NCI-H345 treated with DMSO at 0.1 percent for 48 hours (cell line): Measurements from ENCODE around the gene HPSE2.
"Not testable (repeated sequence)": the region's sequence is repeated elsewhere in the genome, so short reads cannot be mapped to it uniquely, and the experiment has no call there.

ENCODE experiments used
- DNase-seq: peaks from one replicate; lab custom pipeline; 2025; ENCODE audit not compliant: unreplicated experiment; lab: John Stamatoyannopoulos, UW

The HPSE2 gene

GRCh38 chr10:98517672-98518071 is 718.0 kb downstream of the HPSE2 start:
- DNase-seq: no peak

GRCh38 chr10:98516352-98516751 is 719.3 kb downstream of the HPSE2 start:
- no peak for DNase-seq

- DNase-seq: no peak
Measured at GRCh38 chr10:98513704-98514103, 721.9 kb downstream of the HPSE2 start.

GRCh38 chr10:98511876-98512275 is 723.8 kb downstream of the HPSE2 start:
- DNase-seq: no peak

- no peak for DNase-seq
Measured at GRCh38 chr10:98510412-98510995, 725.1 kb downstream of the HPSE2 start.

- no peak for DNase-seq
Measured at GRCh38 chr10:98509745-98510144, 725.9 kb downstream of the HPSE2 start.

- DNase-seq: not testable (repeated sequence)
Measured at GRCh38 chr10:98502535-98502934, 733.1 kb downstream of the HPSE2 start.

- no peak for DNase-seq
Measured at GRCh38 chr10:98492763-98493162, 742.9 kb downstream of the HPSE2 start.

GRCh38 chr10:98489561-98490481 is 745.8 kb downstream of the HPSE2 start:
- DNase-seq: no peak

GRCh38 chr10:98488669-98489430 is 746.8 kb downstream of the HPSE2 start:
- DNase-seq: no peak

- no peak for DNase-seq
Measured at GRCh38 chr10:98487649-98488048, 748.0 kb downstream of the HPSE2 start.

- no peak for DNase-seq
Measured at GRCh38 chr10:98486421-98486820, 749.2 kb downstream of the HPSE2 start.

GRCh38 chr10:98485959-98486358 is 749.7 kb downstream of the HPSE2 start:
- no peak for DNase-seq

GRCh38 chr10:98483658-98484057 is 752.0 kb downstream of the HPSE2 start:
- no peak for DNase-seq

GRCh38 chr10:98482096-98482495 is 753.6 kb downstream of the HPSE2 start:
- no peak for DNase-seq

- DNase-seq: no peak
Measured at GRCh38 chr10:98481404-98481945, 754.2 kb downstream of the HPSE2 start.

- no peak for DNase-seq
Measured at GRCh38 chr10:98478430-98479222, 757.0 kb downstream of the HPSE2 start.

GRCh38 chr10:98477861-98478260 is 757.8 kb downstream of the HPSE2 start:
- no peak for DNase-seq

GRCh38 chr10:98474628-98475027 is 761.0 kb downstream of the HPSE2 start:
- no peak for DNase-seq

- no peak for DNase-seq
Measured at GRCh38 chr10:98472196-98472595, 763.5 kb downstream of the HPSE2 start.

- DNase-seq: no peak
Measured at GRCh38 chr10:98470850-98471249, 764.8 kb downstream of the HPSE2 start.
